Effector memory CD8-positive, alpha-beta T cell (primary cell): ENCODE data around the gene ZBED3.
"Not testable (repeated sequence)": the region's sequence is repeated elsewhere in the genome, so short reads cannot be mapped to it uniquely, and the experiment has no call there.

Source experiments
- ATAC-seq: fragments of 150-1000 bp; cut with Tn5 transposase; replicated peaks from 2 replicates; pipeline ENCODE4 v1.10.0; 2021; ENCODE audit warnings: mild to moderate bottlenecking, moderate library complexity
- DNase-seq, 3 experiments: peaks; one replicate each; pipeline ENCODE4 v3.0.0; 2021
- H3K27ac Mint-ChIP-seq, 2 donors: one replicate each; pipeline ENCODE4 v1.8.0; 2022; ENCODE audit warnings: mild to moderate bottlenecking in 2 of 2, mixed read lengths in 2 of 2, moderate library complexity in 2 of 2
- H3K27me3 Mint-ChIP-seq, 2 donors: one replicate each; pipeline ENCODE4 v1.8.0; 2022; ENCODE audit warnings: mixed read lengths in 2 of 2
- H3K36me3 Mint-ChIP-seq: one replicate; pipeline ENCODE4 v1.8.0; 2022; ENCODE audit warnings: mild to moderate bottlenecking, moderate library complexity, mixed read lengths; ENCODE audit not compliant: insufficient read depth
- H3K4me1 Mint-ChIP-seq, 2 donors: one replicate each; pipeline ENCODE4 v1.8.0; 2022; ENCODE audit warnings: low read depth in 2 of 2, mixed read lengths in 2 of 2
- H3K4me3 Mint-ChIP-seq, 2 donors: one replicate each; pipeline ENCODE4 v1.8.0; 2022; ENCODE audit warnings: mild to moderate bottlenecking in 2 of 2, mixed read lengths in 2 of 2, moderate library complexity in 2 of 2
- H3K9me3 Mint-ChIP-seq, 2 donors: one replicate each; pipeline ENCODE4 v1.8.0; 2022; ENCODE audit warnings: mixed read lengths in 2 of 2

Gene ZBED3

DNA sequence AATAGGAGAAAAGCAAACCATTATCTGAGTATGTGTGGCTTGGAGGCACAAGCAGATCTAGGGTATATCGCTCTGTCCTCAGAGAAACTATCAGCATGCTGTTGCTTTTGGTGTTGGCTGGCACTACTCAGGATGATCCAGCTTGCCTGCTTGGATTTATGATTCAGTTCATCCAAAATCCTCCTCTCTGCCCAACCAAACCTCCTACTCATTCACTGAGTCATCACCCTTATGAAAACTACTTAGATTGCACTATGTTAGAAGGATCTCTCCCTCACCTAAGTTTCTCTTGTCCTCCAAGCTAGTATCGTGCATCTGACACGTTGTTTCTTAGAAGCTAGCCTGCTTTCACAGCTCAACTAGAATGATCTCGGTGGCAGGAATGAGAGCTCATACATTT lies 14.2 kb upstream of the ZBED3 start:
- Mint-ChIP-seq H3K36me3 (no peaks in the 10 kb centered on the region), H3K4me3 (no peak overlapping the region), H3K9me3 (no peaks in the 10 kb centered on the region), H3K4me1 (no peaks in the 10 kb centered on the region), H3K27me3 (peaks cover 5 to 9% of the 10 kb centered on the region in 2 donors), H3K27ac (no peak overlapping the region)
- ATAC-seq = no peak
- DNase-seq = no peak

DNA sequence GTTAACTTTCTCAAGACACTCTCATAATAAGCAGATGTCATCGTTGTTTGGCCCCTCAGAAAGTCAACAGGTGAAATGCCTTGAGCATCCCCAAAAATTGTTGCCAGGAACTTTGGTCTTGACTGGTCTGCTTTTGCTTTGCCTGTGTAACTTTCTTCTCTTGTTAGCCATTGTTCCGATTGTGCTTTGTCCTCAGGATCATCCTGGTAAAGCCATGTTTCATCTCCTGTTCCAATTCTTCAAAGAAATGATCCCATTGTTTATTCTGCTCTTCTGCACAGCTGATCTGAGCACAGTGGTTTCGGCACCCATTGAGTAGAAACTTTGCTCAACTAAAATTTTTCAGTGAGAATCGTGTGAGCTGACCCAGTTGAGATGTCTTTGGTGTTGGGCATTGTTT lies 8.1 kb upstream of the ZBED3 start:
- ATAC-seq = no peak
- Mint-ChIP-seq H3K27me3 (peaks cover 9 to 18% of the 10 kb centered on the region in 2 donors), H3K27ac (no peak overlapping the region), H3K4me3 (no peak overlapping the region), H3K36me3 (no peaks in the 10 kb centered on the region), H3K4me1 (no peaks in the 10 kb centered on the region), H3K9me3 (no peaks in the 10 kb centered on the region)
- no peak for DNase-seq

DNA sequence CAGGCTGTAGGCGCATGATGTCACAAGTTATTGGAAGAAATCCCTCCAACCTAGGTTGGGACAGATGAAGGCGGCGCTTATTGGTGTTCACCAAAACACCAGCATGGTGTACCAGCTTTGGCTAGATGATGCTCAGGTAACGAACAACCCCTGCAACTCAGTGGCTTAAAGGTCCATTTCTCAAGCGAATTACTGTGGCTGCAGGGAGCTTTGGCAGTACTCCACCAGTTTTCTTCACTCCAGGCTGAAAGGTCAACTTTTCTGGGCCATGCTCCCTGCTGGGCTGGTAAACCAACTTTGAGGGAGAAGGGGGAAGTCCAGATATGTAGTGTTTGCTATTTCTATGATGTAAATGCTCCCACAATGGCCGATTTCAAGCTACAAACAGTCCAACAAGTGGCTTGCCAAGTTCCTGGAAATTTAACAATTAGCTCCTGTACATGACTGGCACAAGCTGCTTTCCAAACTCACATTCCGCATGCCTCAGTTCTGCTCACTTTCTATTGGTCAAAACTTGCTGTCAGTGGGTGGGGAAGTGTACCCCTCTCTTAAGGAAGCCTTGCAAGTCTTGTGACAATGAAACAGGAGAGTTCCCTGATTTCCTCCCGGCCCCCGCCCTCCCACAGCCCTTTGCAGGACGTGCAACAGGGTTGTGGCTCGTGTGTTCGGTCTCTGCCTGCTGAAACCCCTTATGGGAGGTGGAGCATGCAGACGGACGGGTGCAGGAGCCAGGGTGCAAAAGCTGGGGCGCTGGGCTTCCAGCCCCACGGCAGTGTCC lies 588 bp upstream of the ZBED3 start:
- H3K27ac Mint-ChIP-seq = peak overlapping the region; percentile 20 to 80
- H3K9me3 Mint-ChIP-seq = no peaks in the 10 kb centered on the region
- ATAC-seq = peak; percentile 25
- no peaks in the 10 kb centered on the region for H3K36me3 Mint-ChIP-seq
- no peak for DNase-seq
- peaks cover 9 to 12% of the 10 kb centered on the region in 2 donors for H3K27me3 Mint-ChIP-seq
- peaks cover 7 to 17% of the 10 kb centered on the region in 2 donors for H3K4me1 Mint-ChIP-seq
- H3K4me3 Mint-ChIP-seq = peak overlapping the region; percentile 76 to 79

DNA sequence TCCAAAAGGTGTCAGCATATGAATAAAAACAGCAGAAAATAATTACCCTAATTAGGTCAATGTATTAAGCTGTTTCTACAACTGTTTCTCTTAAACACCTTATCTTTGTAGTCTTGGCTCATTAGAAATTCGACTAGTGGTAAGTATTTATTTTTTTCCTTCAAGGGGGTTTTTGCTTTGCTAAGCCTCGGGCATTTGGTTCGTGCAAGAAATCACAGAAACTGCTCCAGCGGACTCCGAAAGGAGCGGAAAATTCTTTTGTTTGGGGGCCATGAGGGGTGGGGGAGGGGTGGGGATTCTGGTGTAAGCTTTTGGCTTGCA lies 757 bp downstream of the ZBED3 start:
- H3K4me3 Mint-ChIP-seq = peak overlapping the region; percentile 76 to 79
- peak overlapping the region in 1 of 2 donors; percentile 80 for H3K27ac Mint-ChIP-seq
- no peak for ATAC-seq
- H3K36me3 Mint-ChIP-seq = no peaks in the 10 kb centered on the region
- no peaks in the 10 kb centered on the region for H3K9me3 Mint-ChIP-seq
- H3K4me1 Mint-ChIP-seq = peaks cover 7 to 17% of the 10 kb centered on the region in 2 donors
- no peak for DNase-seq
- peaks cover 9 to 12% of the 10 kb centered on the region in 2 donors for H3K27me3 Mint-ChIP-seq

DNA sequence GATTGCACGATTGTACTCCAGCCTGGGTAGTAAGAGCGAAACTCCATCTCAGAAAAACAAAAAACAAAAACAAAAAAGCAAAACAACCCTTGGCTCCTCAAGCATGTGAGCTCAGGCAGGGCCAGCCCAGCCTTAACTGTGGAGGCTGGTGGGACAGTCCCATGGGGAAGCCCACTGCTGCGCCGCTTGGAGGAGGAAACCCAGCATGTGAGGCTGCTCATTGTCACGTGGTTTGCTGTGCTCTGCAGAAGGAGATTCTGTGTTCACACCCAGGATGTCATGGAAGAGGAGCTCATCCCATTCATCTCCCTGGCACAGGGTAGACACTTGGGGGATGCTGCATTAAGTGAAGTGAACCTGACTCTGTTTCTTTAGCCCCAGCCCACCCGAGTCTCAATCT lies 4.0 kb downstream of the ZBED3 start:
- no peaks in the 10 kb centered on the region for H3K36me3 Mint-ChIP-seq
- H3K27me3 Mint-ChIP-seq = no peaks in the 10 kb centered on the region
- DNase-seq (no peak), ATAC-seq (no peak)
- no peak overlapping the region for H3K4me3 Mint-ChIP-seq
- peaks cover 5 to 13% of the 10 kb centered on the region in 2 donors for H3K4me1 Mint-ChIP-seq
- peak overlapping the region in 1 of 2 donors; percentile 38 for H3K27ac Mint-ChIP-seq
- H3K9me3 Mint-ChIP-seq = no peaks in the 10 kb centered on the region

DNA sequence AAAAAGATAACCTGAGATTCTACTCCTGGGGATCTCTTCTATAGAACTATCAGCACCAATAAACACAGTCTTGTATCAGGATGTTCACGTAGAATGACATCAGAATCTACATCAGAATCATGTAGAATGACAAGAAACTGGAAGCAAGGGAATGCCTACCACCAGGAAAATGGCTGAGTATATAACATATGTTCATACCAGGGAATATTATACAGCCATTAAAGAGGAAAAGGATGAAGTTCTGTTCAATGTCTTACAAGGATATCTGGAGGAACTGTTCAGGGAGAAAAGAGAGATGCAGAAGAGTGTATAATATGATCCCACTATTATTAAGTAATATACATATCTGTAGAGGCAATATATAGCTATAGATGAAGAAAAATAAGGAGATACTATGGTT lies 4.8 kb downstream of the ZBED3 start:
- no peak overlapping the region for H3K27ac Mint-ChIP-seq
- H3K4me1 Mint-ChIP-seq = peaks cover 4 to 9% of the 10 kb centered on the region in 2 donors
- ATAC-seq (no peak), DNase-seq (no peak)
- no peak overlapping the region for H3K4me3 Mint-ChIP-seq
- no peaks in the 10 kb centered on the region for H3K9me3 Mint-ChIP-seq
- H3K36me3 Mint-ChIP-seq = no peaks in the 10 kb centered on the region
- H3K27me3 Mint-ChIP-seq = no peaks in the 10 kb centered on the region

DNA sequence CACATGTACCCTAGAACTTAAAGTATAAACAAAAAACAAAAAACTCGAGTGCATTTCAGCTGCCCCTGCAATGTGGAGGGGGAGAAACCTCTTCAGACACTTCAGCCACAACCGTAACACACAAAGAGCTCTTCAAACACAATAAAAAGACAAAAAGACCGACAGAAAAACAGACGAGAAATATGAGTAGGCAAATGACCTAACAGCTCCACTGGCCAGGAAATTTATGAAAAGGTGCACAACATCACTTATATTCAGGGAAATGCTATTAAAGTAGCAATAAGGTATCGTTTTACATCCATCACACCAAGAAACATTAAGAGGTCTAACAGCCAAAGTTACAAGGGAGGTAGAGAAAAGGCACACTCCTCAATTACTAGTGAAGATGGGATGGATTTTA lies 6.2 kb downstream of the ZBED3 start:
- ATAC-seq (no peak), DNase-seq (no peak)
- no peaks in the 10 kb centered on the region for H3K36me3 Mint-ChIP-seq
- no peaks in the 10 kb centered on the region for H3K9me3 Mint-ChIP-seq
- H3K27ac Mint-ChIP-seq = no peak overlapping the region
- no peak overlapping the region for H3K4me3 Mint-ChIP-seq
- H3K4me1 Mint-ChIP-seq = peaks cover 7 to 9% of the 10 kb centered on the region in 2 donors
- H3K27me3 Mint-ChIP-seq = no peaks in the 10 kb centered on the region

DNA sequence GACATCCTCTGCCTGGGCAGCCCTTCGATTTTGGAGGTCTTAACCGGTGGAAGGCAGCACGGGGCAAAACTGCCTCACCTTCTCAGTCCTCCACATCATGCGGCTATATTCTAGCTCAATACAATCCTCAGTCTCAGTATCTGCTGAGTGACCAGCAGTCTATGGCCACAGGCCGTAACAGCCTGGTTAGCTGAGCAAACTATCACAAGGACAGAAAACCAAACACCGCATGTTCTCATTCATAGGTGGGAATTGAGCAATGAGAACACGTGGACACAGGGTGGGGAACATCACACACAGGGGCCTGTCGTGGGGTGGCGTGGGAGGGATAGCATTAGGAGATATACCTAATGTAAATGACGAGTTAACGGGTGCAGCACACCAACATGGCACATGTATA lies 6.6 kb downstream of the ZBED3 start:
- not testable (repeated sequence) for H3K4me1 Mint-ChIP-seq, ATAC-seq, H3K27ac Mint-ChIP-seq, DNase-seq, H3K36me3 Mint-ChIP-seq, H3K9me3 Mint-ChIP-seq, H3K4me3 Mint-ChIP-seq, H3K27me3 Mint-ChIP-seq

DNA sequence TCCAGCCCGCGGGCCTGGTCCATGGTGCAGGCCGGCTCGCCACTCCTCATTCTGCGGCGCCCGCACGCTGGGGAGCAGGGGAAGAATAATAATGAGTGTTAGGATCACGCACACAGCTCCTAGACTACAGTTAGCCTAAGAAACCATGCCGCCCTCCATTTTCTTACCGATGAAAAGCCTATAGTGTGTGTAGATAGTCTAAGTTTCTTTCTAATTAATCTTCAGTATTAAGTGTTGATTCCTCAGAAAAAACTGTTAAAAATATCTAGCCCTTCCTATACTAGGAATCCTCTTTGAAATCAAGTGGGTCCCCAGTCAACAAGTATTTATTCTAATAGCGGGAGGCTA lies 9.3 kb downstream of the ZBED3 start:
- DNase-seq (no peak), ATAC-seq (no peak)
- H3K27me3 Mint-ChIP-seq = no peaks in the 10 kb centered on the region
- H3K4me1 Mint-ChIP-seq = peaks cover 8 to 10% of the 10 kb centered on the region in 2 donors
- peak overlapping the region; percentile 43 to 60 for H3K4me3 Mint-ChIP-seq
- no peaks in the 10 kb centered on the region for H3K36me3 Mint-ChIP-seq
- no peak overlapping the region for H3K27ac Mint-ChIP-seq
- H3K9me3 Mint-ChIP-seq = no peaks in the 10 kb centered on the region

DNA sequence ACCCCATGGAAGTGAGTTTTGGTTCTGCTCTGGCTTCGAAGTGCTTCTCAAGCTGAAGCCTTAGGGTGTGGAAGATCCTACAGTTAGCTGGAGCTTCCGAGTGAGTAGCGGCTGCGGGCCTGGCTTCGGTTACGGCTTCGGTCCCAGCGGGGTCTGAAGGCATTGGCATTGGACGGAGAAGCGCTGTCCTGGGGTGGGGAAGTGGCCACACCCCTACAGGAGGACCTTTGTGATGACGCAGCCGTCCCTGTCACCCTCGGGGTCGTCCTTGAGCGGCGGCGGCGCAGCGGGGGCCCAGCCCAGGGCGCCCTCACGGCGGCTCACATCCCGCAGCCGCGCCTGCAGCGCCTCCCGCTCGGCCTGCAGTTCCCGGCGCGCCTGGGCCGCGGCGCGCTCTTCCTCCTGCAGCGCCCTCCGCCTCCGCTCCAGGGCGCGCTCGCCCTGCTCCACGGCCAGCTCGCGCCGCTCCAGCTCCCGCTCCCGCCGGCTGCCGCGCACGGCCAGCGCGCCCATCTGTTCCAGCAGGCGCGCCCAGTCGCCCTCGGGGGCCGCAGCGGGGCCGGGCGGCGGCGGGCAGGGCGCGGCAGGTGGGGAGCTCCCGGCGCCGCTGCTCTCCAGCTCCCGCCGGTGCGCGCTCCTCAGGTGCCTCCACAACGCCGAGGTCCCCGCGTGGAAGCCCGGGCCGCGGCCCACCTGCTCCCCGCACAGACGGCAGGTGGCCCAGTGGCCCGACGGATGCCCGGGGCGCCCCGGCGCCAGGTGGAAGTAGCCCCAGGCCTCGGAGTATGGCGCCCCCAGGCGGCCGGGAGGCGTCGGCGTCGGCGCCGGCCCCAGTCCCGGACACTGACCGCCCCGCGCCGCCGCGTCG lies 9.9 kb downstream of the ZBED3 start:
- H3K27me3 Mint-ChIP-seq = no peaks in the 10 kb centered on the region

DNA sequence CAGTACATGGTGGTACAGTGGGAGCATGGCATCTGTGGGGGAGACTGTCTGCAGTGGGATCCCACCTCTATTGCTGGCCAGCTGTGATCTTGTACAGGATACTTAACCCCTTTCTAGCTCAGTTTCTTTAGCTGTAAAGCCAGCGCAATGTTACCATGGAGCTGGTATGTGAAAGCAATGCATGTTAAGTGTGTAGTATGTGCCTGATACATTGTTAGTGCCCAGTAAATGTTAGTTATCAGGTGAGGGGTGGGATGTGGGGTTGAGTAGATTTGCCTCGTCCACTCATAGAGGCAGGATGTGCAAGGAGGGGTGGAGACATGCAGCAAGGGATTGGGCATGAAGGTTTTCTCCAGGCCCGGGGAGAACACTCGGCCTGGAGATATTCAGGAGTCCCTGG lies 12.3 kb downstream of the ZBED3 start:
- peaks cover 8 to 13% of the 10 kb centered on the region in 2 donors for H3K4me1 Mint-ChIP-seq
- DNase-seq (no peak), ATAC-seq (no peak)
- H3K27ac Mint-ChIP-seq = peak overlapping the region in 1 of 2 donors; percentile 24
- H3K36me3 Mint-ChIP-seq = no peaks in the 10 kb centered on the region
- no peaks in the 10 kb centered on the region for H3K9me3 Mint-ChIP-seq
- no peaks in the 10 kb centered on the region for H3K27me3 Mint-ChIP-seq
- no peak overlapping the region for H3K4me3 Mint-ChIP-seq

More for the DNA sequence above, 9.9 kb downstream of the ZBED3 start:
- ATAC-seq = peak; percentile 82
- H3K9me3 Mint-ChIP-seq = no peaks in the 10 kb centered on the region
- H3K36me3 Mint-ChIP-seq = no peaks in the 10 kb centered on the region
- H3K4me3 Mint-ChIP-seq = peak overlapping the region; percentile 60 to 70
- no peak overlapping the region for H3K27ac Mint-ChIP-seq
- H3K4me1 Mint-ChIP-seq = peaks cover 8 to 10% of the 10 kb centered on the region in 2 donors
- peak; percentile 21 to 34 (median 29) for DNase-seq

DNA sequence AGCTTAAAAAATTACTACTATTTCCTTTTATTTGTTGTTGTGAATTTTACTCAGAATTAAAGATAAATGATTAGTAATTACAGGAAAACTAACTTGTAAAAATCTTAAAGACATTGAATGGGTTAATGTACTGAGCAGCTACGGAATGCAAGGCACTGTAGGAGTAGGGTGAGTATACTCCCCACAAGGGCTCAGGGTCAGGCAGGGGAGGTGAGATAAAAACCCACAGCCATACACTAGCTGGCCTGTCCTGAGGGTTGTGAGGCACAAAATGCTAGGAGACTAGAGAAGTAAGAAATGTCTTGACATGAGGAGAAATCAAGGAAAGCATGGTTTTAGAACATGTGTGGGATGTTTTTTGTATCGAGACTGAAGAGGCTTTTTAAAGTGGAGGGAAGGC lies 13.4 kb downstream of the ZBED3 start:
- no peak for ATAC-seq
- Mint-ChIP-seq H3K4me1 (peaks cover 8 to 13% of the 10 kb centered on the region in 2 donors), H3K4me3 (no peak overlapping the region), H3K27me3 (no peaks in the 10 kb centered on the region), H3K27ac (peak overlapping the region in 1 of 2 donors; percentile 2), H3K36me3 (no peaks in the 10 kb centered on the region), H3K9me3 (no peaks in the 10 kb centered on the region)
- DNase-seq = no peak

DNA sequence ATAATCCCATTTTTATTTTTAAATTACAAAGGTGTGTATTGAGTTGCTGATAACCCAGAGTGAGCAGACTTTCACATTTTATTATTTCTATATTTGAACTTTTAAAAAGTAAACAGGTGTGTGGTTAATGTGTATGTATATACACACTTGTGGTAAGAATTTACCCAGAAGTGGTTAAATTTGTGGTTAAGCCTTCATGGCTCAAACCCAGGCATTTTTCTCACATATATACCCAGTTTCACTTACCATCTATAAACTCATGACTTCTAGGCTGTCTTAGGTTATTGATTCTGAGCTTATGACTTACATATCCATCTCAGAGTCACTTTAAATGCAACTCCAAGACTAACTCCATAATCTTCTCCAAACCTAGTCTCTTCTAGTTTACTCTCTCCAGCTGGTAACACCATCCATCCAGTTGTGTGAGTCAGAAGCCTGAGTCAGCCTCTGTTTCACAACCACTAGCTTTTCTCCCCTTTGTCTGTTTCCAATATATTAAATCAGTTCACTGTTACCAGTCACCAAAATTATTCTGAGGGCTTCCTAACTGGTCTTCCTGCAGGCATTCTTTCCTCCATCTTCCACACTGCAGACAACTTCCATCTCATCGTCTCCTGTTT lies 20.2 kb downstream of the ZBED3 start:
- Mint-ChIP-seq H3K9me3 (no peaks in the 10 kb centered on the region), H3K36me3 (peaks cover 33% of the 10 kb centered on the region), H3K4me1 (peaks cover 8 to 18% of the 10 kb centered on the region in 2 donors), H3K27me3 (no peaks in the 10 kb centered on the region), H3K27ac (peak overlapping the region in 1 of 2 donors; percentile 62), H3K4me3 (no peak overlapping the region)
- ATAC-seq (no peak), DNase-seq (no peak)
